D341Med (cell line): ENCODE results near the gene MKNK2.
"Not testable (repeated sequence)": the region's sequence is repeated elsewhere in the genome, so short reads cannot be mapped to it uniquely, and the experiment has no call there.

Experiments used
- DNase-seq: peaks from one replicate; pipeline ENCODE4 v3.0.0; 2012; ENCODE audit warnings: low spot score

MKNK2 gene

DNA sequence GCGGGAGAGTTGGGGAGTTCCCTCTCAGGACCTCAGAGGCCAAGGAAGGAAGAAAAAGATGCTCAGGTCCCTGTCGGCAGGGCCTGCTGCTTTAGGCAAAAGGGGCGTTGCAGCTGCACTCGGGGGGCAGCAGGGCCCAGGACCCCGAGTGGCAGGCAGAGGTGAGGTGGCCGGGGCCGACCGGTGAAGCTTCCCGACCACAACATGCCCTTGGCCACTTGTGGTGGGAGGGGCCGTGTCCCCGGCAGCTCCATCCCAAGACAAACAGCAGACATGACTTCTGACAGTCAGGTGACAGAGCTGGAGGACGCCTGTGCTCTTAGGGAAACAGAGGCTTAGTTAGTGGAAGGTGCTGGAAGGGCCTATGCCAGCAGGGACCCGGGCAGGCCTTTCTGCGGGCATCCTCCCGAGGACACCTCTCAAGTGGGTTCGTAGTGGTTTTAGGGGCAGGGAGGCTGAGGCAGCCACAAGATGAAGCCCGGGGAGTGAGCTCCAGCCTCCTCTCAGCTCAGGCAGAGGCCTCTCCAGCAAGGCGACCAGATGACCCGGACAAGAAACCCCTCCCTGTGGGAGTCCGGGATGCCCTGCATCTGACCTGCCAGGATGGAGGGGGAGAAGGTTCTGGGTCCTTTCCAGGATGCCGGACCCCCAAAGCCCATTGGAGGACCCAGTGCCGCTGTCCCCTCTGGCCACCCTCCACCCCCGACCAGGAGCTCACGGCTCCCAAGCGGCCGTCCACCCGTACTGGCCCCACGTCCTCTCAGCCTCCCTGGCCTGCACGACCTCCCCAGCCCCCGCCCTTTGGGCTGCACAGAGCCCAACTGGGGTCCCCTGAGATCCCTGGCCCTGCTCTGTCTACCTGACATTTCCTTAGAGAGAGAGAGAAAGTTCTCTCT is 59.8 kb downstream of the MKNK2 start:
- DNase-seq: no peak

DNA sequence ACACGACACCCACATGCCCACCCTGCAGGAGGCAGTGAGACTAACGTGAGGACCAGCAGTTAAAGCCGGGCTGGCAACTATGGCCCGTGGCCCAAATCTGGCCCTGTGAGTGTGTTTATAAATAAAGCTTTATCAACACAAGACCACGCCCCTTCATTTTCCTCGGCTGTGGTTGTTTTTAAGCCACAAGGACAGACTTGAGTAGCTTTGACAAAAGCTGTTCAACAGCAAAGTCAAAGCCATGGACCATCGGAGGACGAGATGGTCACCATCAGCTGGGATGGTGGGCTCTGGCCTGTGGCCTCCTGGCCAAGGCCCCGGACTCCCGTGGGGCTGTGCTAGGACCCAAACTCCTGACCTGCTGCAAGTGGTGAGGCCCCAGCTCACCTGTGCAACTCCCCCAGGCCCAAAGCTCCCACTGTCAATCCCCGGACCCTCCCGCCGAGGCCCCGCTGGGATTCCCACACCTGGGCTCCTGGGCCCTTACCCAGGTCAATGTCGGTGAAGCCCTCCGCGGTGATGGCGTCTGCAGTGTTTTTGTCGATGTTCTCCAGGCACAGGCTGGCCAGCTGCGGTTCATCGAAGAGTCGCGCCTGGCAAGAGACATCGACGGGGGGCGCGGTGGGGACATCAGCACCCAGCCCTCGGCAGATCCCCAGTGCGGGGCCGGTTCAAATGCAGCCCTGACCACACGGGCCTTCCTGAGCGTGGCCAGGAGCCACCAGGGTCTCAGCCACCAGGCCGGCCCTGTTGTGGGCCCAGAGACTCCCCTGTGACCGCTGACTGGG is 60.6 kb downstream of the MKNK2 start:
- no peak for DNase-seq

GRCh38 chr19:1989513-1990229 is 61.4 kb downstream of the MKNK2 start:
- no peak for DNase-seq

DNA sequence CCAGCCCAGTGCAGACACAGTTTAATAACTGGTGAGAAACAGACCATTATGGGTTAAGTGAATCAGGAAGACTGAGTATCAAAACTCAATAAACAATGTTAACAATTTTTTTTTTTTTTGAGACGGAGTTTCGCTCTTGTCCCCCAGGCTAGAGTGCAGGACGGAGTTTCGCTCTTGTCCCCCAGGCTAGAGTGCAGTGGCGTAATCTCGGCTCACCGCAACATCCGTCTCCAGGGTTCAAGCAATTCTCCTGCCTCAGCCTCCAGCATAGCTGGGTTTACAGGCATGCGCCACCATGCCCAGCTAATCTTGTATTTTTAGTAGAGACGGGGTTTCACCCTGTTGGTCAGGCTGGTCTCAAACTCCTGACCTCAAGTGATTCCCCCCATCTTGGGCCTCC is 62.6 kb downstream of the MKNK2 start:
- not testable (repeated sequence) for DNase-seq
